Breast epithelium (tissue), 4 donors: ENCODE measurements around the gene RD3L. TPM values are rescaled to one million over a fixed set of nuclear protein-coding genes. Genes with fewer than 3 reads are reported as not detected.

Experiments used
- DNase-seq, 2 donors: peaks; one replicate each; pipeline ENCODE4 v3.0.0-alpha.2; 2019; ENCODE audit warnings: low spot score in 2 of 2
- H3K27ac ChIP-seq, 2 donors: fragments of 200-600 bp; sonication (generic) in 1 of 2; one replicate each; pipeline ENCODE4 v1.5.1; 2016 to 2019; ENCODE audit warnings: mild to moderate bottlenecking in 1 of 2
- H3K27me3 ChIP-seq, 2 donors: fragments of 200-600 bp; sonication (generic) in 1 of 2; one replicate each; pipeline versions ENCODE4 v1.5.1 to v1.6.0; 2017 to 2019; ENCODE audit warnings: control low read depth in 1 of 2, mild to moderate bottlenecking in 1 of 2
- H3K36me3 ChIP-seq: fragments of 200-600 bp; one replicate; pipeline ENCODE4 v1.5.1; 2019
- H3K4me1 ChIP-seq, 2 donors: fragments of 200-600 bp; sonication (generic); one replicate each; pipeline ENCODE4 v1.5.1; 2016 to 2019; ENCODE audit warnings: control low read depth in 1 of 2
- H3K4me3 ChIP-seq, 3 donors: fragments of 200-600 bp; sonication (generic); 1 replicate in 2 of 3; 2 replicates in 1 of 3; pipeline ENCODE4 v1.5.1; 2016 to 2019; ENCODE audit warnings: mild to moderate bottlenecking in 3 of 3, moderate library complexity in 2 of 3
- H3K9me3 ChIP-seq, 2 donors: fragments of 200-600 bp; sonication (generic) in 1 of 2; one replicate each; pipeline ENCODE4 v1.5.1; 2016 to 2019; ENCODE audit warnings: control low read depth in 1 of 2
- CTCF ChIP-seq, 3 donors: fragments of 450-650 bp; IDR thresholded peaks; one replicate each; pipeline ENCODE4 v1.5.1; 2016 to 2017; ENCODE audit warnings: antibody characterized with exemption in 3 of 3, mild to moderate bottlenecking in 3 of 3, moderate library complexity in 3 of 3
- POLR2A ChIP-seq: fragments of 450-650 bp; IDR thresholded peaks from one replicate; pipeline ENCODE4 v1.6.1; 2016; ENCODE audit warnings: antibody characterized with exemption, mild to moderate bottlenecking, moderate library complexity
- POLR2AphosphoS5 ChIP-seq, 3 donors: sonication (generic); formaldehyde crosslinking; IDR thresholded peaks; one replicate each; pipeline ENCODE4 v1.6.1; 2017; ENCODE audit warnings: antibody characterized with exemption in 3 of 3
- intact Hi-C: fragments of 100-400 bp; cut with DNase I; formaldehyde crosslinking; loops from one replicate; pipeline ENCODE4 v1.15.1; 2023; ENCODE audit warnings: low total_unique reads
- total RNA-seq, 3 donors: library from RNA; depleted of rRNA; stranded (reverse); fragments of >200 nt; gene quantifications; one replicate each; pipeline ENCODE4 v1.1.0, GENCODE V29; 2016

The RD3L gene
- total RNA-seq, 3 donors from 2014 or later: not detected

- H3K4me1 ChIP-seq: no peaks in the 10 kb centered on the region
- H3K9me3 ChIP-seq: no peaks in the 10 kb centered on the region
- DNase-seq: no peak
- H3K27me3 ChIP-seq: no peaks in the 10 kb centered on the region
- TF ChIP-seq POLR2A (no peak), CTCF (IDR thresholded peaks at IDR 0.05) (no peak), POLR2AphosphoS5 (IDR thresholded peaks at IDR 0.05) (no peak)
- H3K27ac ChIP-seq: no peak overlapping the region
- intact Hi-C loops: no loop called here
- H3K36me3 ChIP-seq: no peaks in the 10 kb centered on the region
- H3K4me3 ChIP-seq: no peak overlapping the region
Observed at GRCh38 chr14:103897075-103897947, 45.0 kb downstream of the RD3L start.

DNA sequence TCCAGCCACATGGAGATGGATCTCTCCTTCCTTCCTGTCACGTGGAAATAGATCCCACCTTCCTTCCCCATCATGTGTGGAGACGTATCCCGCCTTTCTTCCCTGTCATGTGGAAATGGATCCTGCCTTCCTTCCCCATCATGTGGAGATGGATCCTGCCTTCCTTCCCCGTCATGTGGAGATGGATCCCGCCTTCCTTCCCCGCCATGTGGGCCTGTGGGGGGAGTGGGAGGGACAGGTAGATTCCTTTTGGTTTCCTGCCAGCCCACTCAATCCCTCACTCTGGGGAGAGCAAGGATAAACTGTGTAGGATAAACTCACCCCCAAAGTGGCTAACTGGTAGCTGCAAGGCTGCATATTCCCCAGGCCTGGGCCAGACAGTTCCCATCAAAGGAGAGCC, 45.8 kb downstream of the RD3L start:
- H3K36me3 ChIP-seq: no peaks in the 10 kb centered on the region
- H3K27me3 ChIP-seq: no peaks in the 10 kb centered on the region
- no peak for DNase-seq
- TF ChIP-seq POLR2A: no peak
- TF ChIP-seq CTCF (IDR thresholded peaks at IDR 0.05): no peak
- no peak for TF ChIP-seq POLR2AphosphoS5 (IDR thresholded peaks at IDR 0.05)
- H3K27ac ChIP-seq: no peak overlapping the region
- no peaks in the 10 kb centered on the region for H3K4me1 ChIP-seq
- H3K4me3 ChIP-seq: no peak overlapping the region
- no peaks in the 10 kb centered on the region for H3K9me3 ChIP-seq
- intact Hi-C loops: no loop called here

DNA sequence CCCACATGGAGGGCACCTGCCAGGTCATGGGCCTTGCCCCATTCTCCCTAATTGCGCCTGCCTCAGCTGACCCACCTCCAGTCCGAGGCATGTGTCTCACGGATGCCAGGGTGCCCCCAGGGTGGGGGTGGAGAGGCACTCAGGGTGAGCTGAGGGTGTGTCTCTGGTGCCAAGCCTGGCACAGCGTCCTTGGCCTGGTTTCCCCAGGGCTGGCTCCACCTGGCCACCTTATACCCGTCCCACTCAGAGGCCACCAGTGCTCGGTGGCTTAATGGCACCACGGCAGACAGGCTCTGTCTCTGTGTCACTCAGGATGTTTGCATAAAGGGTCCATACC, 47.6 kb downstream of the RD3L start:
- H3K27me3 ChIP-seq: no peaks in the 10 kb centered on the region
- no peak for TF ChIP-seq POLR2AphosphoS5 (IDR thresholded peaks at IDR 0.05)
- no peak for TF ChIP-seq POLR2A
- no peak for TF ChIP-seq CTCF (IDR thresholded peaks at IDR 0.05)
- intact Hi-C loops: no loop called here
- H3K4me1 ChIP-seq: no peaks in the 10 kb centered on the region
- H3K36me3 ChIP-seq: no peaks in the 10 kb centered on the region
- no peak overlapping the region for H3K27ac ChIP-seq
- no peak for DNase-seq
- no peak overlapping the region for H3K4me3 ChIP-seq
- no peaks in the 10 kb centered on the region for H3K9me3 ChIP-seq

DNA sequence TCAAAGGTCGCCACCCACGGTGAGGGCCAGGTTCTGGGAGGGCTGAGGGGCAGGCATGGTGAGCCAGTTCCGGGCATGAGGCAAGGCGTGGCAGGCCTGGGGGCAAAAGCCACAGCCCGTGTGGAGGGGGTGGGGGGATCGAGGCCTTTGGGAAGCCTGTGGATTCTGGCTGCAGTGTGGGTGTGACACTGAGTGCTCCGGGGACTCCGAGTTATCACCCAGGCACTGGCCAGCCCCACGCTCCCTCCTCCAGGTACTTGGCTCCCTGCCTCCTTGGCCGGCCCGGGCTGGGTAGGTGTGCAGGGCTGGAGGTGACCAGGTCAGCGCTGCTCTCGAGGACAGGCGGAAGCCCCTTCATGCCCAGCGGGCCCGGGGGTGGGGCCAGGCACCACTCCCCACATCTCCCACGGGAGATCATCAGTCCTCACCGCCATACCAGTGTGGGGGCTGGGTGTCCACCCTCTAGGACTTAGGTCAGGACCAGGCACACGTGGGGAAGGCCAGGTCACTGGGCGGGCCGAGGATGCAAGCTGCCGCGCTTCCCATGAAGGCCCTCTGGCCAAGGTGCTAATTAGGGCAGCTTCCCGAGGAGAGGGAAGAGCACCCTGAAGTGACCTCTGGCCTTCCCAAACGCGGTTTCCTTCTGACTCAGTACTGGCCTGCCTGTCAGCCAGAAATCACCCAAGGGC, 48.2 kb downstream of the RD3L start:
- no peak for TF ChIP-seq POLR2AphosphoS5 (IDR thresholded peaks at IDR 0.05)
- TF ChIP-seq CTCF (IDR thresholded peaks at IDR 0.05): no peak
- no peak for TF ChIP-seq POLR2A

GRCh38 chr14:103892247-103892646, 50.1 kb downstream of the RD3L start:
- no peak for TF ChIP-seq POLR2A
- TF ChIP-seq POLR2AphosphoS5 (IDR thresholded peaks at IDR 0.05): no peak
- no peak for TF ChIP-seq CTCF (IDR thresholded peaks at IDR 0.05)
- Histone ChIP-seq H3K36me3 (no peaks in the 10 kb centered on the region), H3K27ac (no peak overlapping the region), H3K4me3 (no peak overlapping the region), H3K9me3 (no peaks in the 10 kb centered on the region), H3K4me1 (no peaks in the 10 kb centered on the region), H3K27me3 (no peaks in the 10 kb centered on the region)
- intact Hi-C loops: no loop called here
- no peak for DNase-seq

More for the DNA sequence above, 48.2 kb downstream of the RD3L start:
- no peak overlapping the region for H3K27ac ChIP-seq
- H3K36me3 ChIP-seq: no peaks in the 10 kb centered on the region
- intact Hi-C loops: no loop called here
- DNase-seq: no peak
- no peaks in the 10 kb centered on the region for H3K27me3 ChIP-seq
- no peak overlapping the region for H3K4me3 ChIP-seq
- no peaks in the 10 kb centered on the region for H3K4me1 ChIP-seq
- no peaks in the 10 kb centered on the region for H3K9me3 ChIP-seq
